Measurements from ENCODE around the gene DGKQ. TPM values are rescaled to one million over a fixed set of nuclear protein-coding genes. Genes with fewer than 3 reads are reported as not detected.

Gene DGKQ
- total and polyA plus RNA-seq, 2 of the 13 experiments (the other 11 are each of a cell fraction or from before 2014, with no cell fraction given): 4.5 to 7.2 TPM

DNA sequence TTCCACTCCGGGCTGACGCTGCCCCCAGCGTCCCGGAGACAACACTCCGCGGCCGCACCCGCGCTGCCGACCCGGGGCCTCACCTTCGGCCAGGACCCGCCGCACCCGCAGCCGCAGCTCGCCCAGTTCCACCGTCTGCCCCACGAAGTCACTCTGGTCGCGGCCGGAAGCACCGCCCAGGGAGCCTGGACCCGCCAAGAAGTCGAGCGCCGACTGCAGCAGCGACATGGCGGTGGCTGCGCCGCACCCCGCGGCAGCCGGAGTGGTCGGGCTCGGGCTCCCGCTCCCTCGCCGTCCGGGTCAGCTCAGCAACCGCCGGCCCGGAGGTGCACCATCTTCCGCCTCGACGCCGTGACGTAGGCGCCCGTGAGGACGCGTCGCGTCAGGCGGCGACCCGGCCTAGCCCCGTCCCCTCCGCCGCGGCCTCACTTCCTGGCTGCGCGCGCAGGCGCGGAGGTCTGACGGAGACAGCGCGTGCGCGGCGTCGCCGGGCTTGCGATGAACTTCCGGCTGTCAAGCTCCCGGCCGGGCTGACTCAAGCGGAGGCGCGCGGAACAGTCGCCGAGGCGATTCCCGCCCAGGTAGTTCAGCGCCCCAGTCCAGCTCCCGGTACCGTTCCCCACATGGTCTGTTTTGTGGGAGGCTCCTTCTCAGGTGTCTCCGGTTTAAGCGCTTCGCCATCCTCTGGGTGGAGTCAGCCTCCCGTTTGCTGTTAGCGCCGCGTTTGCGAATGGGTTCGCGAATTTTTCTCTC is 41.2 kb downstream of the DGKQ start, which contains the start of the genes GAK and TMEM175 (continued):
- TF ChIP-seq, protein P1, sequence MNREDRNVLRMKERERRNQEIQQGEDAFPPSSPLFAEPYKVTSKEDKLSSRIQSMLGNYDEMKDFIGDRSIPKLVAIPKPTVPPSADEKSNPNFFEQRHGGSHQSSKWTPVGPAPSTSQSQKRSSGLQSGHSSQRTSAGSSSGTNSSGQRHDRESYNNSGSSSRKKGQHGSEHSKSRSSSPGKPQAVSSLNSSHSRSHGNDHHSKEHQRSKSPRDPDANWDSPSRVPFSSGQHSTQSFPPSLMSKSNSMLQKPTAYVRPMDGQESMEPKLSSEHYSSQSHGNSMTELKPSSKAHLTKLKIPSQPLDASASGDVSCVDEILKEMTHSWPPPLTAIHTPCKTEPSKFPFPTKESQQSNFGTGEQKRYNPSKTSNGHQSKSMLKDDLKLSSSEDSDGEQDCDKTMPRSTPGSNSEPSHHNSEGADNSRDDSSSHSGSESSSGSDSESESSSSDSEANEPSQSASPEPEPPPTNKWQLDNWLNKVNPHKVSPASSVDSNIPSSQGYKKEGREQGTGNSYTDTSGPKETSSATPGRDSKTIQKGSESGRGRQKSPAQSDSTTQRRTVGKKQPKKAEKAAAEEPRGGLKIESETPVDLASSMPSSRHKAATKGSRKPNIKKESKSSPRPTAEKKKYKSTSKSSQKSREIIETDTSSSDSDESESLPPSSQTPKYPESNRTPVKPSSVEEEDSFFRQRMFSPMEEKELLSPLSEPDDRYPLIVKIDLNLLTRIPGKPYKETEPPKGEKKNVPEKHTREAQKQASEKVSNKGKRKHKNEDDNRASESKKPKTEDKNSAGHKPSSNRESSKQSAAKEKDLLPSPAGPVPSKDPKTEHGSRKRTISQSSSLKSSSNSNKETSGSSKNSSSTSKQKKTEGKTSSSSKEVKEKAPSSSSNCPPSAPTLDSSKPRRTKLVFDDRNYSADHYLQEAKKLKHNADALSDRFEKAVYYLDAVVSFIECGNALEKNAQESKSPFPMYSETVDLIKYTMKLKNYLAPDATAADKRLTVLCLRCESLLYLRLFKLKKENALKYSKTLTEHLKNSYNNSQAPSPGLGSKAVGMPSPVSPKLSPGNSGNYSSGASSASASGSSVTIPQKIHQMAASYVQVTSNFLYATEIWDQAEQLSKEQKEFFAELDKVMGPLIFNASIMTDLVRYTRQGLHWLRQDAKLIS (CRISPR knock-in tag; IDR thresholded peaks at IDR 0.05): no peak
- TF ChIP-seq KMT2B (CRISPR knock-in tag; IDR thresholded peaks at IDR 0.05) (0 out of 2 replicates have a peak, but pooled peaks have one; percentile 53), ZFP90 (CRISPR knock-in tag; IDR thresholded peaks at IDR 0.05; ENCODE audit: borderline replicate concordance) (no peak; the same call in 1 of the 2 replicates), ZFP1 (CRISPR knock-in tag; IDR thresholded peaks at IDR 0.05) (no peak), ZNF367 (CRISPR knock-in tag; IDR thresholded peaks at IDR 0.05; ENCODE audit: borderline replicate concordance) (no peak), ELF3 (CRISPR knock-in tag; IDR thresholded peaks at IDR 0.05) (peak; percentile 90), MXD4 (CRISPR knock-in tag; IDR thresholded peaks at IDR 0.05) (peak; percentile 75; the same call in 1 of the 2 replicates)
- TF ChIP-seq, protein P2, sequence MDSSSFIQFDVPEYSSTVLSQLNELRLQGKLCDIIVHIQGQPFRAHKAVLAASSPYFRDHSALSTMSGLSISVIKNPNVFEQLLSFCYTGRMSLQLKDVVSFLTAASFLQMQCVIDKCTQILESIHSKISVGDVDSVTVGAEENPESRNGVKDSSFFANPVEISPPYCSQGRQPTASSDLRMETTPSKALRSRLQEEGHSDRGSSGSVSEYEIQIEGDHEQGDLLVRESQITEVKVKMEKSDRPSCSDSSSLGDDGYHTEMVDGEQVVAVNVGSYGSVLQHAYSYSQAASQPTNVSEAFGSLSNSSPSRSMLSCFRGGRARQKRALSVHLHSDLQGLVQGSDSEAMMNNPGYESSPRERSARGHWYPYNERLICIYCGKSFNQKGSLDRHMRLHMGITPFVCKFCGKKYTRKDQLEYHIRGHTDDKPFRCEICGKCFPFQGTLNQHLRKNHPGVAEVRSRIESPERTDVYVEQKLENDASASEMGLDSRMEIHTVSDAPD (CRISPR knock-in tag; IDR thresholded peaks at IDR 0.05): peak; percentile 81; the same call in 1 of the 2 replicates
- TF ChIP-seq, protein P3, sequence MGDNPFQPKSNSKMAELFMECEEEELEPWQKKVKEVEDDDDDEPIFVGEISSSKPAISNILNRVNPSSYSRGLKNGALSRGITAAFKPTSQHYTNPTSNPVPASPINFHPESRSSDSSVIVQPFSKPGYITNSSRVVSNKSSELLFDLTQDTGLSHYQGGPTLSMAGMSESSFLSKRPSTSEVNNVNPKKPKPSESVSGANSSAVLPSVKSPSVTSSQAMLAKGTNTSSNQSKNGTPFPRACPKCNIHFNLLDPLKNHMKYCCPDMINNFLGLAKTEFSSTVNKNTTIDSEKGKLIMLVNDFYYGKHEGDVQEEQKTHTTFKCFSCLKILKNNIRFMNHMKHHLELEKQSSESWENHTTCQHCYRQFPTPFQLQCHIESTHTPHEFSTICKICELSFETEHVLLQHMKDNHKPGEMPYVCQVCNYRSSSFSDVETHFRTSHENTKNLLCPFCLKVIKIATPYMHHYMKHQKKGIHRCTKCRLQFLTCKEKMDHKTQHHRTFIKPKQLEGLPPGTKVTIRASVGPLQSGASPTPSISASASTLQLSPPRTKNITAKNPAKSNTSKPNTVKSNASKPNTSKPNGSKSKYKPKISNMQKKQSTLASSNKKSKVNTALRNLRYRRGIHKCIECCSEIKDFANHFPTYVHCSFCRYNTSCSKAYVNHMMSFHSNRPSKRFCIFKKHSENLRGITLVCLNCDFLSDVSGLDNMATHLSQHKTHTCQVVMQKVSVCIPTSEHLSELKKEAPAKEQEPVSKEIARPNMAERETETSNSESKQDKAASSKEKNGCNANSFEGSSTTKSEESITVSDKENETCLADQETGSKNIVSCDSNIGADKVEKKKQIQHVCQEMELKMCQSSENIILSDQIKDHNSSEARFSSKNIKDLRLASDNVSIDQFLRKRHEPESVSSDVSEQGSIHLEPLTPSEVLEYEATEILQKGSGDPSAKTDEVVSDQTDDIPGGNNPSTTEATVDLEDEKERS (CRISPR knock-in tag; IDR thresholded peaks at IDR 0.05): no peak
- TF ChIP-seq, protein P4, sequence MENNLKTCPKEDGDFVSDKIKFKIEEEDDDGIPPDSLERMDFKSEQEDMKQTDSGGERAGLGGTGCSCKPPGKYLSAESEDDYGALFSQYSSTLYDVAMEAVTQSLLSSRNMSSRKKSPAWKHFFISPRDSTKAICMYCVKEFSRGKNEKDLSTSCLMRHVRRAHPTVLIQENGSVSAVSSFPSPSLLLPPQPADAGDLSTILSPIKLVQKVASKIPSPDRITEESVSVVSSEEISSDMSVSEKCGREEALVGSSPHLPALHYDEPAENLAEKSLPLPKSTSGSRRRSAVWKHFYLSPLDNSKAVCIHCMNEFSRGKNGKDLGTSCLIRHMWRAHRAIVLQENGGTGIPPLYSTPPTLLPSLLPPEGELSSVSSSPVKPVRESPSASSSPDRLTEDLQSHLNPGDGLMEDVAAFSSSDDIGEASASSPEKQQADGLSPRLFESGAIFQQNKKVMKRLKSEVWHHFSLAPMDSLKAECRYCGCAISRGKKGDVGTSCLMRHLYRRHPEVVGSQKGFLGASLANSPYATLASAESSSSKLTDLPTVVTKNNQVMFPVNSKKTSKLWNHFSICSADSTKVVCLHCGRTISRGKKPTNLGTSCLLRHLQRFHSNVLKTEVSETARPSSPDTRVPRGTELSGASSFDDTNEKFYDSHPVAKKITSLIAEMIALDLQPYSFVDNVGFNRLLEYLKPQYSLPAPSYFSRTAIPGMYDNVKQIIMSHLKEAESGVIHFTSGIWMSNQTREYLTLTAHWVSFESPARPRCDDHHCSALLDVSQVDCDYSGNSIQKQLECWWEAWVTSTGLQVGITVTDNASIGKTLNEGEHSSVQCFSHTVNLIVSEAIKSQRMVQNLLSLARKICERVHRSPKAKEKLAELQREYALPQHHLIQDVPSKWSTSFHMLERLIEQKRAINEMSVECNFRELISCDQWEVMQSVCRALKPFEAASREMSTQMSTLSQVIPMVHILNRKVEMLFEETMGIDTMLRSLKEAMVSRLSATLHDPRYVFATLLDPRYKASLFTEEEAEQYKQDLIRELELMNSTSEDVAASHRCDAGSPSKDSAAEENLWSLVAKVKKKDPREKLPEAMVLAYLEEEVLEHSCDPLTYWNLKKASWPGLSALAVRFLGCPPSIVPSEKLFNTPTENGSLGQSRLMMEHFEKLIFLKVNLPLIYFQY (CRISPR knock-in tag; IDR thresholded peaks at IDR 0.05; ENCODE audit: borderline replicate concordance): peak; percentile 82; the same call in 1 of the 2 replicates
